ENCODE measurements around the gene DDX53.
A peak's percentile ranks its signal among the peaks of the same experiment; 100 is the strongest.

DDX53 gene

GRCh38 chrX:22999696-23000223, at the start of gene DDX53:
Gene DDX53, plus strand, starts transcription at chrX:22999960. Its CDS starts 98 bp downstream, at chrX:23000058.
- no peak for DNase-seq

- peak in 1 of 2 experiments; percentile 9 for DNase-seq
These were observed 49.2 kb upstream of the DDX53 start for GRCh38 chrX:22950269-22951266.

- no peak for DNase-seq
These were observed 47.8 kb upstream of the DDX53 start for GRCh38 chrX:22952010-22952409.

GRCh38 chrX:22958250-22958649, 41.5 kb upstream of the DDX53 start:
- DNase-seq, result no peak

- no peak for DNase-seq
These were observed 40.4 kb upstream of the DDX53 start for GRCh38 chrX:22959204-22959920.

- no peak for DNase-seq
These were observed 36.6 kb upstream of the DDX53 start for GRCh38 chrX:22963196-22963595.

- no peak for DNase-seq
These were observed 31.3 kb upstream of the DDX53 start for GRCh38 chrX:22968494-22968893.

- no peak for DNase-seq
These were observed 30.3 kb upstream of the DDX53 start for GRCh38 chrX:22969411-22969810.

- DNase-seq, result no peak
These were observed 28.9 kb upstream of the DDX53 start for GRCh38 chrX:22970861-22971260.

GRCh38 chrX:22974616-22975015, 25.1 kb upstream of the DDX53 start:
- no peak for DNase-seq

GRCh38 chrX:22975786-22976185, 24.0 kb upstream of the DDX53 start:
- DNase-seq, result no peak

GRCh38 chrX:22985958-22986357, 13.8 kb upstream of the DDX53 start:
- DNase-seq, result no peak

GRCh38 chrX:22987452-22987851, 12.3 kb upstream of the DDX53 start:
- DNase-seq, result no peak

- DNase-seq, result no peak
These were observed 3.4 kb downstream of the DDX53 start for GRCh38 chrX:23003116-23003515.

- DNase-seq, result peak; percentile 6 to 40
These were observed 8.8 kb downstream of the DDX53 start for GRCh38 chrX:23008431-23009099.

GRCh38 chrX:23012162-23012561, 12.4 kb downstream of the DDX53 start:
- no peak for DNase-seq

GRCh38 chrX:23012636-23013035, 12.9 kb downstream of the DDX53 start:
- no peak for DNase-seq

GRCh38 chrX:23013366-23013765, 13.6 kb downstream of the DDX53 start:
- peak in 1 of 2 experiments; percentile 50 for DNase-seq

- no peak for DNase-seq
These were observed 31.8 kb downstream of the DDX53 start for GRCh38 chrX:23031600-23031999.

- no peak for DNase-seq
These were observed 35.7 kb downstream of the DDX53 start for GRCh38 chrX:23035493-23035892.

- no peak for DNase-seq
These were observed 46.7 kb downstream of the DDX53 start for GRCh38 chrX:23046443-23046842.

- DNase-seq, result no peak
These were observed 49.2 kb downstream of the DDX53 start for GRCh38 chrX:23048806-23049573.
